Regular cardiac myocyte (primary cell): ENCODE results near the gene TNIK. TPM values are rescaled to one million over a fixed set of nuclear protein-coding genes. Genes with fewer than 3 reads are reported as not detected.

Experiments used
- total RNA-seq: library from RNA; depleted of rRNA; stranded (reverse); fragments of >200 nt; gene quantifications from 2 replicates; pipeline ENCODE4 v1.2.3, GENCODE V29; 2014

The TNIK gene
- total RNA-seq, result 29.9 and 38.3 TPM in 2 replicates

DNA sequence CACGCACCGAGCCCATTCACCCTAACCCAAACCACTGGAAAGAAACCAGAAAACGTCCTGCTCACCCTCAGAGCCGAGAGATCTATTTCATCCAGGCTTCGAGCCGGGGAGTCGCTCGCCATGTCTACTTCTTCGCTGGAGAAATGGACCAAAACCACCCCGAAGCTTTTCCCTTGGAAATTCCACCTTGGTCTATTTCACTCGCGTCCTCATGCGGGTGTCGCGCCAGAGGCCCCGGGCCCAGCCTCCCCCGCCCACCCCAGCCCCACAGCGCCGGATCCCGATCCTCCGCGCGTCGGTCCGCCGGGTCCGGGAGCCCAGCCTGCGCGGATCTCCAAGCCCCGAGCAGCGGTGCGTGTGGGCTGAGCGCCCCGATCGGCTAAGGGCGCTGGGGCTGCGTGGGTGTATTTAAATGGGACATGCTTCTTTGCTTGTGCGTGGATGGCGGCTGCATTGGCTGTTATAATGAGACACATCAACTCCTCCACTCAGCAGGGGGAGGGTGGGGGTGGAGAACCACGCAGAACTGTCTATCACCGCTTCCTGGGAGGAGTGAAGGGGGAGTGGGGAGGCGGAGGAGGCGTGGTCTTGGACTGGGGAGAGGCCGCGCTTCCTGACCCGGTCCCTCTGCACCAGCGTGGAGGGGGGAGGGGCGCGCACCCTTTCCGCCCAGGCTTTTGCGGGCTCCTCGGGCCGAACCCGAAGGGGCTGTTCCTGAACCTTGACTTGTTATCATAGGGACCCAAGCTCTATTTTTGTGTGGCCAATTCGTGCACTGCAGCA lies at the start of gene TNIK:
Gene TNIK, minus strand, starts transcription at position 464 of the 783 bp plus-strand sequence. Its CDS starts 342 bp downstream, at position 122.

GRCh38 chr3:171026597-171027293 lies 433.5 kb downstream of the TNIK start, which contains the start of gene SLC2A2:
SLC2A2 (minus strand) TSS chr3:171026720; CDS start chr3:171026670, 50 bp downstream.

